IMR-90 (cell line): ENCODE data around the gene ZNF365. TPM values are rescaled to one million over a fixed set of nuclear protein-coding genes. Genes with fewer than 3 reads are reported as not detected.

Experiments used
- ATAC-seq: fragments of 200-7000 bp; cut with Tn5 transposase; 2 replicates; pipeline ENCODE4 v1.9.1; 2020; ENCODE audit warnings: low read depth, mild to moderate bottlenecking, moderate library complexity
- BruUV-seq: library from RNA; stranded (reverse); fragments of 400-500 nt; replicated peaks from 2 replicates; lab custom pipeline; 2021; lab: Mats Ljungman, UMichigan
- CTCF ChIA-PET: fragments of 300-600 bp; formaldehyde crosslinking; extraction: SDS; loops from one replicate; lab custom pipeline; 2021; ENCODE audit warnings: antibody characterized with exemption; lab: Yijun Ruan, JAX
- POLR2A ChIA-PET: fragments of 300-600 bp; sonication (Branson Sonifier 250); formaldehyde crosslinking; loops from one replicate; lab custom pipeline; 2022; ENCODE audit warnings: antibody characterized with exemption; ENCODE audit not compliant: unreplicated experiment; lab: Charles Lee
- DNase-seq: peaks from one replicate; pipeline ENCODE4 v3.0.0; 2013
- H2AFZ ChIP-seq: replicated peaks from 2 replicates; pipeline ENCODE3; 2013; ENCODE audit warnings: low read length, mild to moderate bottlenecking; ENCODE audit not compliant: poor library complexity
- H2AK5ac ChIP-seq: 2 replicates; pipeline ENCODE4 v1.6.1; 2013; ENCODE audit warnings: low read depth, low read length, inconsistent platforms
- H2AK9ac ChIP-seq: replicated peaks from 2 replicates; pipeline ENCODE3; 2013; ENCODE audit warnings: mild to moderate bottlenecking, low read depth, low read length, moderate library complexity; ENCODE audit not compliant: poor library complexity
- H2BK120ac ChIP-seq: 2 replicates; pipeline ENCODE4 v1.6.1; 2013; ENCODE audit warnings: low read depth, low read length, inconsistent platforms
- H2BK15ac ChIP-seq: 3 replicates; pipeline ENCODE4 v1.6.1; 2013; ENCODE audit warnings: low read depth, low read length, inconsistent platforms
- H2BK20ac ChIP-seq: 2 replicates; pipeline ENCODE4 v1.6.1; 2013; ENCODE audit warnings: low read depth, mild to moderate bottlenecking, inconsistent platforms, low read length, moderate library complexity
- H2BK5ac ChIP-seq: 2 replicates; pipeline ENCODE4 v1.6.1; 2013; ENCODE audit warnings: mild to moderate bottlenecking, low read depth, low read length, inconsistent platforms; ENCODE audit not compliant: poor library complexity, severe bottlenecking
- H3K14ac ChIP-seq: replicated peaks from 2 replicates; pipeline ENCODE4 v1.6.1; 2013; ENCODE audit warnings: low read depth, low read length, inconsistent platforms
- H3K18ac ChIP-seq: 2 replicates; pipeline ENCODE4 v1.6.1; 2013; ENCODE audit warnings: low read depth, low read length, control low read depth
- H3K23ac ChIP-seq: 2 replicates; pipeline ENCODE4 v1.6.1; 2013; ENCODE audit warnings: low read depth, low read length, inconsistent platforms
- H3K27ac ChIP-seq: 2 replicates; pipeline ENCODE4 v1.5.1; 2013; ENCODE audit warnings: mild to moderate bottlenecking, control low read depth, low read length; ENCODE audit not compliant: insufficient read depth
- H3K27me3 ChIP-seq: 2 replicates; pipeline ENCODE4 v1.6.1; 2013; ENCODE audit warnings: low read length; ENCODE audit not compliant: control insufficient read depth, insufficient read depth
- H3K36me3 ChIP-seq: 2 replicates; pipeline ENCODE4 v1.6.1; 2013; ENCODE audit warnings: low read length, mixed read lengths; ENCODE audit not compliant: control insufficient read depth, insufficient read depth
- H3K4ac ChIP-seq: 2 replicates; pipeline ENCODE4 v1.6.1; 2013; ENCODE audit warnings: low read depth, low read length, inconsistent platforms
- H3K4me1 ChIP-seq: 2 replicates; pipeline ENCODE4 v1.6.1; 2013; ENCODE audit warnings: low read length, mixed read lengths; ENCODE audit not compliant: control insufficient read depth, insufficient read depth
- H3K4me2 ChIP-seq: 2 replicates; pipeline ENCODE4 v1.6.1; 2013; ENCODE audit warnings: low read depth, mild to moderate bottlenecking, control low read depth, low read length, moderate library complexity
- H3K4me3 ChIP-seq: 2 replicates; pipeline ENCODE4 v1.5.1; 2013; ENCODE audit warnings: low read depth, mild to moderate bottlenecking, control low read depth, low read length, moderate library complexity; ENCODE audit not compliant: insufficient read depth
- H3K56ac ChIP-seq: 2 replicates; pipeline ENCODE4 v1.6.1; 2013; ENCODE audit warnings: low read length, inconsistent platforms; ENCODE audit not compliant: insufficient read depth; ENCODE audit errors: extremely low read depth
- H3K79me1 ChIP-seq, 2 experiments: 2 replicates each; pipeline ENCODE4 v1.6.1; 2013; ENCODE audit warnings: low read length in 2 of 2, inconsistent platforms in 1 of 2, low read depth in 1 of 2
- H3K9ac ChIP-seq: 2 replicates; pipeline ENCODE4 v1.6.1; 2013; ENCODE audit warnings: low read depth, low read length, control low read depth
- H3K9me1 ChIP-seq: 2 replicates; pipeline ENCODE4 v1.6.1; 2013; ENCODE audit warnings: low read length, inconsistent platforms; ENCODE audit not compliant: insufficient read depth
- H3K9me3 ChIP-seq: 2 replicates; pipeline ENCODE4 v1.6.1; 2013; ENCODE audit warnings: low read length; ENCODE audit not compliant: control insufficient read depth, insufficient read depth
- H4K20me1 ChIP-seq: 2 replicates; pipeline ENCODE4 v1.6.1; 2013; ENCODE audit warnings: low read length, inconsistent platforms; ENCODE audit not compliant: insufficient read depth
- H4K5ac ChIP-seq: 2 replicates; pipeline ENCODE4 v1.6.1; 2013; ENCODE audit warnings: mild to moderate bottlenecking, low read depth, low read length, control low read depth
- H4K8ac ChIP-seq, 2 experiments: 2 replicates each; pipeline ENCODE4 v1.6.1; 2013; ENCODE audit warnings: low read depth in 2 of 2, low read length in 2 of 2, control low read depth in 1 of 2, inconsistent platforms in 1 of 2
- H4K91ac ChIP-seq: 2 replicates; pipeline ENCODE4 v1.6.1; 2013; ENCODE audit warnings: low read depth, low read length, inconsistent platforms; ENCODE audit not compliant: insufficient read depth
- BHLHE40 ChIP-seq: fragments of 150-350 bp; IDR thresholded peaks from 2 replicates; pipeline ENCODE4 v1.6.1; 2016; ENCODE audit warnings: mild to moderate bottlenecking, low read depth, low read length
- CEBPB ChIP-seq: IDR thresholded peaks from 2 replicates; pipeline ENCODE4 v1.6.1; 2012; ENCODE audit warnings: low read depth, low read length, improper control_type of control experiment
- CHD1 ChIP-seq: IDR thresholded peaks from 2 replicates; pipeline ENCODE4 v1.6.1; 2012; ENCODE audit warnings: low read depth, low read length, improper control_type of control experiment
- ELK1 ChIP-seq: fragments of 150-350 bp; IDR thresholded peaks from 2 replicates; pipeline ENCODE4 v1.6.1; 2016; ENCODE audit warnings: low read depth, mild to moderate bottlenecking, low read length, moderate library complexity, borderline replicate concordance
- FOS ChIP-seq: fragments of 150-350 bp; IDR thresholded peaks from 2 replicates; pipeline ENCODE4 v1.6.1; 2016; ENCODE audit warnings: low read depth, low read length
- MAZ ChIP-seq: IDR thresholded peaks from 2 replicates; pipeline ENCODE4 v1.6.1; 2012; ENCODE audit warnings: low read depth, mild to moderate bottlenecking, low read length, improper control_type of control experiment, moderate library complexity, borderline replicate concordance
- MXI1 ChIP-seq: IDR thresholded peaks from 2 replicates; pipeline ENCODE4 v1.6.1; 2012; ENCODE audit warnings: low read depth, mild to moderate bottlenecking, low read length, moderate library complexity, borderline replicate concordance
- RAD21 ChIP-seq: IDR thresholded peaks from 2 replicates; pipeline ENCODE4 v1.6.1; 2012; ENCODE audit warnings: low read length, improper control_type of control experiment
- RCOR1 ChIP-seq: IDR thresholded peaks from 2 replicates; pipeline ENCODE4 v1.6.1; 2012; ENCODE audit warnings: mild to moderate bottlenecking, low read length, improper control_type of control experiment; ENCODE audit not compliant: insufficient replicate concordance
- RFX5 ChIP-seq: IDR thresholded peaks from 2 replicates; pipeline ENCODE4 v1.8.0; 2012; ENCODE audit warnings: low read depth, mild to moderate bottlenecking, low read length, moderate library complexity
- SMC3 ChIP-seq: fragments of 150-350 bp; IDR thresholded peaks from 2 replicates; pipeline ENCODE4 v1.6.1; 2016; ENCODE audit warnings: low read depth, mild to moderate bottlenecking, antibody characterized with exemption, low read length, moderate library complexity
- WGBS, 2 experiments: methylation state at CpG; one replicate each; pipeline versions ENCODE4 v1.1.5 to v1.1.7; 2013; ENCODE audit warnings: missing lambda C conversion rate in 2 of 2; ENCODE audit not compliant: insufficient read length in 1 of 2; ENCODE audit errors: extremely low coverage in 2 of 2; 5-methylcytosine and 5-hydroxymethylcytosine counted together
- dilution Hi-C: fragments of 300-500 bp; cut with HindIII; formaldehyde crosslinking; loops from one replicate; pipeline ENCODE4 v1.14.3; 2018; ENCODE audit warnings: low sequenced_read_pairs; ENCODE audit not compliant: unreplicated experiment
- in situ Hi-C: fragments of 300-500 bp; cut with MboI; formaldehyde crosslinking; loops from 3 replicates; pipeline ENCODE4 v1.14.3; 2019; ENCODE audit warnings: low sequenced_read_pairs, inconsistent platforms, mixed read lengths
- intact Hi-C: fragments of 100-400 bp; cut with micrococcal nuclease; formaldehyde crosslinking; loops from 2 replicates; pipeline ENCODE4 v1.10.0; 2022
- polyA plus RNA-seq, 3 experiments: library from polyadenylated mRNA; depleted of rRNA; stranded (reverse); fragments of >200 nt; gene quantifications; 2 replicates each; pipeline ENCODE4 v1.2.3, GENCODE V29; 2012; ENCODE audit warnings: low replicate concordance in 1 of 3
- total RNA-seq: library from RNA; depleted of rRNA; stranded (reverse); fragments of >200 nt; gene quantifications from 2 replicates; pipeline ENCODE4 v1.2.3, GENCODE V29; 2012
- TF ChIP-seq, protein P1 (sequence below): fragments of 150-350 bp; IDR thresholded peaks from 2 replicates; pipeline ENCODE4 v1.6.1; 2017; ENCODE audit warnings: mild to moderate bottlenecking, antibody characterized with exemption, low read length, low read depth
- TF ChIP-seq, protein P2 (sequence below): conservative IDR thresholded peaks from 2 replicates; pipeline ENCODE4 v1.5.1; 2012; ENCODE audit warnings: mild to moderate bottlenecking, low read depth, low read length, improper control_type of control experiment

ZNF365 gene
- total and polyA plus RNA-seq, 2 of the 4 experiments (the other 2 are of a cell fraction), result 1.2 to 3.2 TPM

GRCh38 chr10:62430881-62431280, 56.7 kb downstream of the ZNF365 start:
- Histone ChIP-seq H4K8ac (no peak overlapping the region), H3K23ac (no peak overlapping the region), H2AK9ac (no peak overlapping the region), H3K4me1 (peaks cover 2% of the 10 kb centered on the region), H3K14ac (no peak overlapping the region), H3K4me3 (no peak overlapping the region), H3K27ac (no peak overlapping the region), H3K9me1 (no peaks in the 10 kb centered on the region), H2BK120ac (no peak overlapping the region), H3K36me3 (no peaks in the 10 kb centered on the region), H2BK20ac (no peak overlapping the region), H2AK5ac (no peak overlapping the region), H3K9ac (no peak overlapping the region), H3K27me3 (no peaks in the 10 kb centered on the region), H3K4me2 (no peak overlapping the region), H2AFZ (no peak overlapping the region), H4K5ac (no peak overlapping the region), H4K20me1 (no peaks in the 10 kb centered on the region), H2BK15ac (no peak overlapping the region), H4K91ac (no peak overlapping the region), H2BK5ac (no peak overlapping the region), H3K18ac (no peak overlapping the region), H3K9me3 (no peaks in the 10 kb centered on the region), H3K56ac (no peak overlapping the region), H3K79me1 (no peaks in the 10 kb centered on the region), H3K4ac (no peak overlapping the region)
- BruUV-seq, result no TSS peak
- WGBS, 2 experiments, result no CpG with 5 or more reads among the region's 1 CpG
- TF ChIP-seq, protein P1, sequence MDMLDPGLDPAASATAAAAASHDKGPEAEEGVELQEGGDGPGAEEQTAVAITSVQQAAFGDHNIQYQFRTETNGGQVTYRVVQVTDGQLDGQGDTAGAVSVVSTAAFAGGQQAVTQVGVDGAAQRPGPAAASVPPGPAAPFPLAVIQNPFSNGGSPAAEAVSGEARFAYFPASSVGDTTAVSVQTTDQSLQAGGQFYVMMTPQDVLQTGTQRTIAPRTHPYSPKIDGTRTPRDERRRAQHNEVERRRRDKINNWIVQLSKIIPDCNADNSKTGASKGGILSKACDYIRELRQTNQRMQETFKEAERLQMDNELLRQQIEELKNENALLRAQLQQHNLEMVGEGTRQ, result no peak
- TF ChIP-seq RAD21 (no peak), ELK1 (no peak), FOS (no peak), SMC3 (no peak), MAZ (no peak), BHLHE40 (no peak), RFX5 (no peak), MXI1 (no peak), RCOR1 (no peak), CHD1 (no peak), CEBPB (no peak)
- TF ChIP-seq, protein P2, sequence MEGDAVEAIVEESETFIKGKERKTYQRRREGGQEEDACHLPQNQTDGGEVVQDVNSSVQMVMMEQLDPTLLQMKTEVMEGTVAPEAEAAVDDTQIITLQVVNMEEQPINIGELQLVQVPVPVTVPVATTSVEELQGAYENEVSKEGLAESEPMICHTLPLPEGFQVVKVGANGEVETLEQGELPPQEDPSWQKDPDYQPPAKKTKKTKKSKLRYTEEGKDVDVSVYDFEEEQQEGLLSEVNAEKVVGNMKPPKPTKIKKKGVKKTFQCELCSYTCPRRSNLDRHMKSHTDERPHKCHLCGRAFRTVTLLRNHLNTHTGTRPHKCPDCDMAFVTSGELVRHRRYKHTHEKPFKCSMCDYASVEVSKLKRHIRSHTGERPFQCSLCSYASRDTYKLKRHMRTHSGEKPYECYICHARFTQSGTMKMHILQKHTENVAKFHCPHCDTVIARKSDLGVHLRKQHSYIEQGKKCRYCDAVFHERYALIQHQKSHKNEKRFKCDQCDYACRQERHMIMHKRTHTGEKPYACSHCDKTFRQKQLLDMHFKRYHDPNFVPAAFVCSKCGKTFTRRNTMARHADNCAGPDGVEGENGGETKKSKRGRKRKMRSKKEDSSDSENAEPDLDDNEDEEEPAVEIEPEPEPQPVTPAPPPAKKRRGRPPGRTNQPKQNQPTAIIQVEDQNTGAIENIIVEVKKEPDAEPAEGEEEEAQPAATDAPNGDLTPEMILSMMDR, result no peak
- ChIA-PET POLR2A (no interaction called here), CTCF (no interaction called here)
- intact Hi-C loops (loop anchor here (5.0 to 10.0 kb wide), 2 partner anchors 164 to 336 kb away; partner anchors contain the start of gene RTKN2), in situ Hi-C loops (loop anchor here (10.0 kb wide), 2 partner anchors 654 to 724 kb away; no protein-coding TSS in a partner anchor), dilution Hi-C loops (no loop called here)
- DNase-seq (no peak), ATAC-seq (no peak)
